Measurements from ENCODE around the gene PPP1R10. TPM values are rescaled to one million over a fixed set of nuclear protein-coding genes. Genes with fewer than 3 reads are reported as not detected.
"Not testable (repeated sequence)": the region's sequence is repeated elsewhere in the genome, so short reads cannot be mapped to it uniquely, and the experiment has no call there.

Gene PPP1R10
- polyA plus RNA-seq, 1 donor from 2014 or later: 28.0 TPM

- Mint-ChIP-seq H3K27ac (peak overlapping the region in 1 of 3 donors; percentile 73), H3K4me3 (no peak overlapping the region), H3K27me3 (no peaks in the 10 kb centered on the region), H3K4me1 (peaks cover 5 to 9% (median 6%) of the 10 kb centered on the region in 3 donors), H3K36me3 (peaks cover 1% of the 10 kb centered on the region), H3K9me3 (no peaks in the 10 kb centered on the region)
Observed at GRCh38 chr6:30598912-30599624, 18.0 kb downstream of the PPP1R10 start.

GRCh38 chr6:30597315-30598144 lies 19.5 kb downstream of the PPP1R10 start:
- H3K27ac Mint-ChIP-seq: peak overlapping the region in 1 of 3 donors; percentile 14
- H3K36me3 Mint-ChIP-seq, H3K27me3 Mint-ChIP-seq, H3K4me3 Mint-ChIP-seq, H3K9me3 Mint-ChIP-seq, H3K4me1 Mint-ChIP-seq: not testable (repeated sequence)

DNA sequence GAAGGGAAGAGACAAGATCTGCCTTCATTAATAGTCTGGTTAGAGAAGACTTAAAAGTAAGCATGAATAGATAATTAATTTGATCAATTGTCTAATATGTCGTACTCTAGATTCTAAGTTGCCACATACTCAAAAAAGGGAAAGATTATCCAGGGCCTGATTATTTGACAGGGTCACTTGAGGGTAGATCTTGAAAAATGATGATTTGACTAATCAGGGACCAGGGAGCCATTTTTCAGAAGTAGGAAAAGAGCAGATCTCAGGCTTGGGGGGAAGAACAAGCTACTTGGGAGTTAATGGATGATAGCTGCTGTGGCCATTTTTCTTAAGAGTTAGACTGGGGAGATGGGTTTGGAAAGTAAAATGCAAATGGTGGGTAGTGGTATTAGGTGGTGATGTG lies 24.8 kb downstream of the PPP1R10 start:
- no peaks in the 10 kb centered on the region for H3K9me3 Mint-ChIP-seq
- H3K27ac Mint-ChIP-seq: peak overlapping the region in 2 of 3 donors; percentile 41 to 93
- H3K36me3 Mint-ChIP-seq: no peaks in the 10 kb centered on the region
- no peaks in the 10 kb centered on the region for H3K27me3 Mint-ChIP-seq
- H3K4me3 Mint-ChIP-seq: no peak overlapping the region
- H3K4me1 Mint-ChIP-seq: peaks cover 2 to 8% (median 3%) of the 10 kb centered on the region in 3 donors

DNA sequence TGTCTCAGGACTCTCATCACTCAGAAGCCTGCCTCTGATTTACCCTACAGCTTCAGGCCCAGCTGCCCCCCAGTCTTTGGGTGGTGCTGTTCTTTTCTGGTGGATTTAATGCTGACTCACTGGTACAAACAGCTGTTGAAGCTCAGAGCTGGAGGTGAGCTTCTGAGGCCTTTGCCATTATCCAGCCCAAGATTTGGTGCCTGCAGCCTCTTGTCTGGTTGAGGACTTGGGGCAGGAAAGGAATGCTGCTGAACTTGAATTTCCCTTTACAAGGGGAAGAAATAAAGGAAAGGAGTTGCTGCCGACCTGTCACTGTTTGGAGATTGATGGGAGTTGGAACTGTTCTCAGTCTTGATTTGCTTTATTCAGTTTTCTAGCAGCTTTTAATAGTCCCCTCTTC lies 26.0 kb downstream of the PPP1R10 start:
- no peaks in the 10 kb centered on the region for H3K27me3 Mint-ChIP-seq
- H3K4me1 Mint-ChIP-seq: peaks cover 0 to 5% (median 1%) of the 10 kb centered on the region in 3 donors
- H3K36me3 Mint-ChIP-seq: peaks cover 7% of the 10 kb centered on the region
- H3K4me3 Mint-ChIP-seq: no peak overlapping the region
- no peaks in the 10 kb centered on the region for H3K9me3 Mint-ChIP-seq
- no peak overlapping the region for H3K27ac Mint-ChIP-seq

DNA sequence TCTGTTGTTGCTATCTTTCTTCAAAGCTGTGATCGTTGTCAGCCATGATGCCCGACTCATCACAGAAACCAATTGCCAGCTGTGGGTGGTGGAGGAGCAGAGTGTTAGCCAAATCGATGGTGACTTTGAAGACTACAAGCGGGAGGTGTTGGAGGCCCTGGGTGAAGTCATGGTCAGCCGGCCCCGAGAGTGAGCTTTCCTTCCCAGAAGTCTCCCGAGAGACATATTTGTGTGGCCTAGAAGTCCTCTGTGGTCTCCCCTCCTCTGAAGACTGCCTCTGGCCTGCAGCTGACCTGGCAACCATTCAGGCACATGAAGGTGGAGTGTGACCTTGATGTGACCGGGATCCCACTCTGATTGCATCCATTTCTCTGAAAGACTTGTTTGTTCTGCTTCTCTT lies 26.5 kb downstream of the PPP1R10 start:
- H3K36me3 Mint-ChIP-seq: peaks cover 7% of the 10 kb centered on the region
- H3K4me3 Mint-ChIP-seq: no peak overlapping the region
- no peaks in the 10 kb centered on the region for H3K27me3 Mint-ChIP-seq
- H3K27ac Mint-ChIP-seq: peak overlapping the region in 1 of 3 donors; percentile 39
- peaks cover 0 to 5% (median 1%) of the 10 kb centered on the region in 3 donors for H3K4me1 Mint-ChIP-seq
- H3K9me3 Mint-ChIP-seq: no peaks in the 10 kb centered on the region

DNA sequence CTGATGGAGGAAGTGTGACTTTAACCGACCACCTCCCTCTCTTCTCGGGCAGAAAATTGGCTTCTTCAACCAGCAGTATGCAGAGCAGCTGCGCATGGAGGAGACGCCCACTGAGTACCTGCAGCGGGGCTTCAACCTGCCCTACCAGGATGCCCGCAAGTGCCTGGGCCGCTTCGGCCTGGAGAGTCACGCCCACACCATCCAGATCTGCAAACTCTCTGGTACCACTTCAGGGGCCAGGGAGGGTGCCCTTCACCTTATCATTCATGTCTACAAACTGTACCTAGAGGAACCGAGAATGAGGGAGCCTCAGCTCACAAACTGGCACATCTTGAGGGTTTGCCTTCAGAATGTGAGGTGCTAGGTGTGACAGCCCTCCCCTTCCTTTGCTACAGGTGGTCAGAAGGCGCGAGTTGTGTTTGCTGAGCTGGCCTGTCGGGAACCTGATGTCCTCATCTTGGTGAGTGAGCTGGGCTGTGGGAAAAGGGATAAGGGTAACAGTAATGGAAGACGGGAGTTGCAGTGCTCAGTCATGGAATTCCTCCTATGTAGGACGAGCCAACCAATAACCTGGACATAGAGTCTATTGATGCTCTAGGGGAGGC lies 27.2 kb downstream of the PPP1R10 start:
- Mint-ChIP-seq H3K27me3 (no peaks in the 10 kb centered on the region), H3K9me3 (no peaks in the 10 kb centered on the region), H3K36me3 (peaks cover 7% of the 10 kb centered on the region), H3K27ac (peak overlapping the region in 1 of 3 donors; percentile 47), H3K4me1 (peaks cover 0 to 5% (median 1%) of the 10 kb centered on the region in 3 donors), H3K4me3 (no peak overlapping the region)

DNA sequence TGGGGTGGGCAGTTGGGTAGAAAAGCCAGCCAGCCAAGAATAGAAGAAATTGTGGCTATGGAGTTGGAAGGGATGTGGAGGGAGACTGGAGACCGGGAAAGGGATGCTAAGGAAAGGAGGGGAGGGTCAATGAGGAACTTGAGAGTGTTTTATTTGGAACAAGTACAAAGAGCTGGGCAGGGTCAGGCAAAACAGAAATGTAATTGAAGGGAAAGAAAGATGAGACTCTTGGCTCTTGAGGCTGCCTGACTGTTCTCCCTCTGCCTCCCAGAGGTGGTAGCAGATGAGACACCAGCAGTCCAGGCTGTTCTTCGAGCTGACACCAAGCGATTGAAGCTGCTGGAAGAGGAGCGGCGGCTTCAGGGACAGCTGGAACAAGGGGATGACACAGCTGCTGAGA lies 33.1 kb downstream of the PPP1R10 start:
- Mint-ChIP-seq H3K4me1 (no peaks in the 10 kb centered on the region), H3K9me3 (no peaks in the 10 kb centered on the region), H3K27ac (peak overlapping the region in 1 of 3 donors; percentile 31), H3K4me3 (no peak overlapping the region), H3K27me3 (no peaks in the 10 kb centered on the region), H3K36me3 (peaks cover 9% of the 10 kb centered on the region)

DNA sequence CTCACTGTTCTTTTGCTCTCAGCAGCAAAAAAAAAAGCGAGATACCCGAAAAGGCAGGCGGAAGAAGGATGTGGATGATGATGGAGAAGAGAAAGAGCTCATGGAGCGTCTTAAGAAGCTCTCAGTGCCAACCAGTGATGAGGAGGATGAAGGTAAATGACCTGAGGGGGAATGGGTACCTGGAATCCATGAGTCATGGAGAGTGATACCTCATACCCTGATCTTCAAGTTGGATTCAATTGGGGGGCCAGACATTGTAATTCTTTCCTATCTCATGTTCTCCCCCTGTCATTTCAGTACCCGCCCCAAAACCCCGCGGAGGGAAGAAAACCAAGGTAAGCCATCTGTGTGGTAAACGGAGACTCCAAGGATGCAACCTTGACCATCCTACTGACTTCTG lies 39.0 kb downstream of the PPP1R10 start:
- H3K4me1 Mint-ChIP-seq: peaks cover 14 to 19% (median 18%) of the 10 kb centered on the region in 3 donors
- no peaks in the 10 kb centered on the region for H3K27me3 Mint-ChIP-seq
- H3K36me3 Mint-ChIP-seq: peaks cover 7% of the 10 kb centered on the region
- peak overlapping the region in 1 of 4 donors; percentile 29 for H3K4me3 Mint-ChIP-seq
- H3K27ac Mint-ChIP-seq: no peak overlapping the region
- H3K9me3 Mint-ChIP-seq: no peaks in the 10 kb centered on the region

- Mint-ChIP-seq H3K4me1 (peaks cover 30 to 49% (median 41%) of the 10 kb centered on the region in 3 donors), H3K27me3 (peaks cover 3% of the 10 kb centered on the region), H3K9me3 (no peaks in the 10 kb centered on the region), H3K36me3 (peaks cover 5% of the 10 kb centered on the region), H3K27ac (peak overlapping the region in 2 of 3 donors; percentile 16 to 30), H3K4me3 (peak overlapping the region in 3 of 4 donors; percentile 14 to 97 (median 74))
Observed at GRCh38 chr6:30573113-30573512, 43.9 kb downstream of the PPP1R10 start.

- peaks cover 30 to 49% (median 41%) of the 10 kb centered on the region in 3 donors for H3K4me1 Mint-ChIP-seq
- H3K27ac Mint-ChIP-seq: peak overlapping the region; percentile 94 to 99 (median 99)
Observed at GRCh38 chr6:30572148-30572547, 44.9 kb downstream of the PPP1R10 start.

DNA sequence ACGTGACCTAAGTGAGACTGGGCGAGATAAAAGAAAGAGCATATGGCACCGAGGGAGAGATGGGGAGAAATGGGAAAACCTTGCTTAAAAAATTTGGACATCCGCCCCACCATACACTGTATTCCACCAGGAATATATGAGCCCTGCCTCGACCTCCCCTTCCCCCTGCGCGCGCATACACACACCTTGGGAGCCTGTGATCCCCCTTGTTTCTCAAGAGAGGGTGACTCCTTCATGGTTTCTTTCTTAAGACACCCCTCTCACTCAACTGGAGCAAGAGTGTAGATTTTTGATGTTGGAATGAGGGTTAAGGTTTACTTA lies 45.3 kb downstream of the PPP1R10 start:
- Mint-ChIP-seq H3K36me3 (no peaks in the 10 kb centered on the region), H3K27me3 (peaks cover 3% of the 10 kb centered on the region), H3K4me3 (peak overlapping the region; percentile 95 to 99 (median 96)), H3K4me1 (peaks cover 32 to 49% (median 41%) of the 10 kb centered on the region in 3 donors), H3K9me3 (no peaks in the 10 kb centered on the region), H3K27ac (peak overlapping the region; percentile 94 to 99 (median 99))

More at GRCh38 chr6:30572148-30572547, 44.9 kb downstream of the PPP1R10 start:
- Mint-ChIP-seq H3K9me3 (no peaks in the 10 kb centered on the region), H3K4me3 (peak overlapping the region; percentile 95 to 99 (median 96)), H3K36me3 (peaks cover 2% of the 10 kb centered on the region), H3K27me3 (peaks cover 3% of the 10 kb centered on the region)

DNA sequence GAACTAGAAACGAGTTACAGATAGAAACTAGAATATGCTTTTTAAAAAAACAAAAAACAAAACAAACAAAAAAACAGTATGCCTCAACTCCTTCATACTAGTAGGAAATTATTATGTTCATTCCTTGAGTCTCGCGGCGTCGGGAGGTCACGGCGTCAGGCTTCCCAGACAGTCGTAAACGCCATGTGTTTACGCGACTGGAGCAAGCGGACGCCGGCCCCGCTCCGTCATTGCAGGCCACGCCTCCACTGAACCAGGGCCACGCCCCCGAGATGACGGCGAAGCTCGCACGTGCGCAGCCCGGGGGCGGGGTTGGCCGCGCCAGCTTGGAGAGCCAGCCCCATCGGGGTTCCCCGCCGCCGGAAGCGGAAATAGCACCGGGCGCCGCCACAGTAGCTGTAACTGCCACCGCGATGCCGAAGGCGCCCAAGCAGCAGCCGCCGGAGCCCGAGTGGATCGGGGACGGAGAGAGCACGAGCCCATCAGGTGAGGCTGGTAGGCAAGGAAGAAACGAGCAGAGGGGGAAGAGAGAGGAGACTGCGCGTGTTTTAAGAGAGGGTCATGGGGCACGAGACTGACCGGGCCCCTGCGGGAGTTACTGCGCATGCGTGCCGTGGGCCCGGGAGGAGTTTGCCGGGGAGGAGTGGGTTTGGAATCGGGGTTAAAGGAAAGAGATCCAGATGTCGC lies 45.8 kb downstream of the PPP1R10 start, which contains the start of gene ABCF1:
Gene ABCF1 (plus strand): TSS at position 368 of the 687 bp plus-strand sequence. CDS start 46 bp downstream, at position 414.
- H3K27me3 Mint-ChIP-seq: peaks cover 3% of the 10 kb centered on the region
- peak within 1 kb of the TSS; percentile 95 to 99 (median 96) for H3K4me3 Mint-ChIP-seq

GRCh38 chr6:30570740-30571074 lies 46.3 kb downstream of the PPP1R10 start:
- Mint-ChIP-seq H3K9me3 (no peaks in the 10 kb centered on the region), H3K27ac (peak overlapping the region; percentile 94 to 99 (median 99)), H3K4me3 (peak overlapping the region; percentile 95 to 99 (median 96))

More for the DNA sequence above, 45.8 kb downstream of the PPP1R10 start, which contains the start of gene ABCF1:
- Mint-ChIP-seq H3K9me3 (no peaks in the 10 kb centered on the region), H3K27ac (peak within 1 kb of the TSS; percentile 94 to 99 (median 99)), H3K36me3 (no peaks in the 10 kb centered on the region), H3K4me1 (peaks cover 32 to 49% (median 41%) of the 10 kb centered on the region in 3 donors)

GRCh38 chr6:30570263-30570662 lies 46.8 kb downstream of the PPP1R10 start:
- H3K4me3 Mint-ChIP-seq: peak overlapping the region; percentile 95 to 99 (median 96)
- peak overlapping the region; percentile 94 to 99 (median 99) for H3K27ac Mint-ChIP-seq
- H3K9me3 Mint-ChIP-seq: no peaks in the 10 kb centered on the region
- no peaks in the 10 kb centered on the region for H3K36me3 Mint-ChIP-seq
- peaks cover 29 to 49% (median 41%) of the 10 kb centered on the region in 3 donors for H3K4me1 Mint-ChIP-seq
- peaks cover 3% of the 10 kb centered on the region for H3K27me3 Mint-ChIP-seq

More at GRCh38 chr6:30570740-30571074, 46.3 kb downstream of the PPP1R10 start:
- peaks cover 32 to 49% (median 41%) of the 10 kb centered on the region in 3 donors for H3K4me1 Mint-ChIP-seq
- no peaks in the 10 kb centered on the region for H3K36me3 Mint-ChIP-seq
- peaks cover 3% of the 10 kb centered on the region for H3K27me3 Mint-ChIP-seq
